Measurements from ENCODE around the gene ITM2B. TPM values are rescaled to one million over a fixed set of nuclear protein-coding genes. Genes with fewer than 3 reads are reported as not detected.

The ITM2B gene
- total and polyA plus RNA-seq, 5 donors from 2014 or later, result 324 to 1,148 (median 1,042) TPM

GRCh38 chr13:48263196-48263595, 30.2 kb downstream of the ITM2B start:
- H3K4me3 Mint-ChIP-seq, result no peak overlapping the region
- peak overlapping the region in 1 of 3 donors; percentile 27 for H3K27ac Mint-ChIP-seq
- DNase-seq (no peak), ATAC-seq (ENCODE audit: low read depth in 2 of 2) (no peak)
- peaks cover 41 to 69% (median 55%) of the 10 kb centered on the region in 4 donors for H3K4me1 Mint-ChIP-seq
- H3K9me3 ChIP-seq (ENCODE audit: control insufficient read depth in 2 of 2, low read length in 2 of 2), result no peaks in the 10 kb centered on the region
- no peaks in the 10 kb centered on the region for H3K4me1 ChIP-seq (ENCODE audit: control insufficient read depth, insufficient read depth, low read length, poor library complexity, severe bottlenecking)
- H3K27ac ChIP-seq (ENCODE audit: insufficient read depth, low read length, poor library complexity, severe bottlenecking), result no peak overlapping the region
- H3K36me3 ChIP-seq (ENCODE audit: control insufficient read depth, insufficient read depth, low read length), result peaks cover 62% of the 10 kb centered on the region
- no peaks in the 10 kb centered on the region for H3K9me3 Mint-ChIP-seq
- peaks cover 63% of the 10 kb centered on the region for H3K36me3 Mint-ChIP-seq
- H3K4me3 ChIP-seq (ENCODE audit: low read depth, low read length), result no peak overlapping the region
- no peaks in the 10 kb centered on the region for H3K27me3 Mint-ChIP-seq
- no peaks in the 10 kb centered on the region for H3K27me3 ChIP-seq (ENCODE audit: control insufficient read depth, insufficient read depth, low read length)

GRCh38 chr13:48264058-48264457, 31.1 kb downstream of the ITM2B start:
- ATAC-seq (ENCODE audit: low read depth in 2 of 2), result no peak
- Histone ChIP-seq H3K27me3 (ENCODE audit: control insufficient read depth, insufficient read depth, low read length) (no peaks in the 10 kb centered on the region), H3K4me1 (ENCODE audit: control insufficient read depth, insufficient read depth, low read length, poor library complexity, severe bottlenecking) (no peaks in the 10 kb centered on the region), H3K27ac (ENCODE audit: insufficient read depth, low read length, poor library complexity, severe bottlenecking) (no peak overlapping the region), H3K4me3 (ENCODE audit: low read depth, low read length) (no peak overlapping the region), H3K36me3 (ENCODE audit: control insufficient read depth, insufficient read depth, low read length) (peaks cover 54% of the 10 kb centered on the region), H3K9me3 (ENCODE audit: control insufficient read depth in 2 of 2, low read length in 2 of 2) (no peaks in the 10 kb centered on the region)
- H3K36me3 Mint-ChIP-seq, result peaks cover 58% of the 10 kb centered on the region
- H3K4me3 Mint-ChIP-seq, result peak overlapping the region in 1 of 4 donors; percentile 28
- peaks cover 37 to 64% (median 56%) of the 10 kb centered on the region in 4 donors for H3K4me1 Mint-ChIP-seq
- no peak for DNase-seq
- no peaks in the 10 kb centered on the region for H3K27me3 Mint-ChIP-seq
- H3K9me3 Mint-ChIP-seq, result no peaks in the 10 kb centered on the region
- H3K27ac Mint-ChIP-seq, result peak overlapping the region in 2 of 3 donors; percentile 8 to 91

- Histone ChIP-seq H3K27me3 (ENCODE audit: control insufficient read depth, insufficient read depth, low read length) (no peaks in the 10 kb centered on the region), H3K4me1 (ENCODE audit: control insufficient read depth, insufficient read depth, low read length, poor library complexity, severe bottlenecking) (no peaks in the 10 kb centered on the region), H3K9me3 (ENCODE audit: control insufficient read depth in 2 of 2, low read length in 2 of 2) (no peaks in the 10 kb centered on the region), H3K27ac (ENCODE audit: insufficient read depth, low read length, poor library complexity, severe bottlenecking) (no peak overlapping the region), H3K36me3 (ENCODE audit: control insufficient read depth, insufficient read depth, low read length) (peaks cover 43% of the 10 kb centered on the region), H3K4me3 (ENCODE audit: low read depth, low read length) (no peak overlapping the region)
- ATAC-seq (ENCODE audit: low read depth in 2 of 2), result peak in 1 of 2 donors; percentile 37
- DNase-seq, result peak in 1 of 3 donors; percentile 22
- H3K4me1 Mint-ChIP-seq, result peaks cover 34 to 55% (median 50%) of the 10 kb centered on the region in 4 donors
- no peaks in the 10 kb centered on the region for H3K9me3 Mint-ChIP-seq
- no peaks in the 10 kb centered on the region for H3K27me3 Mint-ChIP-seq
- peak overlapping the region; percentile 82 to 84 (median 83) for H3K27ac Mint-ChIP-seq
- peaks cover 53% of the 10 kb centered on the region for H3K36me3 Mint-ChIP-seq
- peak overlapping the region in 1 of 4 donors; percentile 5 for H3K4me3 Mint-ChIP-seq
These were observed 32.3 kb downstream of the ITM2B start for GRCh38 chr13:48265217-48265815.

- no peaks in the 10 kb centered on the region for H3K27me3 ChIP-seq (ENCODE audit: control insufficient read depth, insufficient read depth, low read length)
- no peaks in the 10 kb centered on the region for H3K4me1 ChIP-seq (ENCODE audit: control insufficient read depth, insufficient read depth, low read length, poor library complexity, severe bottlenecking)
- Mint-ChIP-seq H3K36me3 (peaks cover 46% of the 10 kb centered on the region), H3K27me3 (no peaks in the 10 kb centered on the region), H3K9me3 (no peaks in the 10 kb centered on the region), H3K27ac (peak overlapping the region in 2 of 3 donors; percentile 83 to 86), H3K4me1 (peaks cover 26 to 48% (median 45%) of the 10 kb centered on the region in 4 donors), H3K4me3 (no peak overlapping the region)
- no peaks in the 10 kb centered on the region for H3K9me3 ChIP-seq (ENCODE audit: control insufficient read depth in 2 of 2, low read length in 2 of 2)
- peaks cover 34% of the 10 kb centered on the region for H3K36me3 ChIP-seq (ENCODE audit: control insufficient read depth, insufficient read depth, low read length)
- no peak for ATAC-seq (ENCODE audit: low read depth in 2 of 2)
- no peak overlapping the region for H3K4me3 ChIP-seq (ENCODE audit: low read depth, low read length)
- DNase-seq, result no peak
- H3K27ac ChIP-seq (ENCODE audit: insufficient read depth, low read length, poor library complexity, severe bottlenecking), result peak overlapping the region; percentile 9
These were observed 33.1 kb downstream of the ITM2B start for GRCh38 chr13:48266150-48266549.

GRCh38 chr13:48266701-48267639, 34.0 kb downstream of the ITM2B start:
- H3K9me3 Mint-ChIP-seq, result no peaks in the 10 kb centered on the region
- no peak for ATAC-seq (ENCODE audit: low read depth in 2 of 2)
- H3K27ac ChIP-seq (ENCODE audit: insufficient read depth, low read length, poor library complexity, severe bottlenecking), result no peak overlapping the region
- peaks cover 27% of the 10 kb centered on the region for H3K36me3 ChIP-seq (ENCODE audit: control insufficient read depth, insufficient read depth, low read length)
- H3K36me3 Mint-ChIP-seq, result peaks cover 44% of the 10 kb centered on the region
- peak overlapping the region in 2 of 3 donors; percentile 38 to 66 for H3K27ac Mint-ChIP-seq
- H3K27me3 Mint-ChIP-seq, result no peaks in the 10 kb centered on the region
- no peaks in the 10 kb centered on the region for H3K9me3 ChIP-seq (ENCODE audit: control insufficient read depth in 2 of 2, low read length in 2 of 2)
- no peak overlapping the region for H3K4me3 ChIP-seq (ENCODE audit: low read depth, low read length)
- peaks cover 21 to 46% (median 44%) of the 10 kb centered on the region in 4 donors for H3K4me1 Mint-ChIP-seq
- no peak for DNase-seq
- H3K4me3 Mint-ChIP-seq, result no peak overlapping the region
- H3K4me1 ChIP-seq (ENCODE audit: control insufficient read depth, insufficient read depth, low read length, poor library complexity, severe bottlenecking), result no peaks in the 10 kb centered on the region
- no peaks in the 10 kb centered on the region for H3K27me3 ChIP-seq (ENCODE audit: control insufficient read depth, insufficient read depth, low read length)

GRCh38 chr13:48268019-48268418, 35.0 kb downstream of the ITM2B start:
- H3K27me3 ChIP-seq (ENCODE audit: control insufficient read depth, insufficient read depth, low read length), result no peaks in the 10 kb centered on the region
- H3K9me3 ChIP-seq (ENCODE audit: control insufficient read depth in 2 of 2, low read length in 2 of 2), result no peaks in the 10 kb centered on the region
- Mint-ChIP-seq H3K27ac (peak overlapping the region in 1 of 3 donors; percentile 66), H3K4me3 (no peak overlapping the region), H3K36me3 (peaks cover 34% of the 10 kb centered on the region), H3K4me1 (peaks cover 19 to 44% (median 36%) of the 10 kb centered on the region in 4 donors), H3K9me3 (no peaks in the 10 kb centered on the region), H3K27me3 (no peaks in the 10 kb centered on the region)
- H3K4me1 ChIP-seq (ENCODE audit: control insufficient read depth, insufficient read depth, low read length, poor library complexity, severe bottlenecking), result no peaks in the 10 kb centered on the region
- DNase-seq, result no peak
- peaks cover 16% of the 10 kb centered on the region for H3K36me3 ChIP-seq (ENCODE audit: control insufficient read depth, insufficient read depth, low read length)
- H3K4me3 ChIP-seq (ENCODE audit: low read depth, low read length), result no peak overlapping the region
- ATAC-seq (ENCODE audit: low read depth in 2 of 2), result no peak
- H3K27ac ChIP-seq (ENCODE audit: insufficient read depth, low read length, poor library complexity, severe bottlenecking), result no peak overlapping the region

- ATAC-seq (ENCODE audit: low read depth in 2 of 2), result no peak
- Histone ChIP-seq H3K36me3 (ENCODE audit: control insufficient read depth, insufficient read depth, low read length) (no peaks in the 10 kb centered on the region), H3K4me3 (ENCODE audit: low read depth, low read length) (no peak overlapping the region), H3K27me3 (ENCODE audit: control insufficient read depth, insufficient read depth, low read length) (no peaks in the 10 kb centered on the region), H3K9me3 (ENCODE audit: control insufficient read depth in 2 of 2, low read length in 2 of 2) (no peaks in the 10 kb centered on the region), H3K27ac (ENCODE audit: insufficient read depth, low read length, poor library complexity, severe bottlenecking) (no peak overlapping the region), H3K4me1 (ENCODE audit: control insufficient read depth, insufficient read depth, low read length, poor library complexity, severe bottlenecking) (no peaks in the 10 kb centered on the region)
- H3K9me3 Mint-ChIP-seq, result no peaks in the 10 kb centered on the region
- H3K4me3 Mint-ChIP-seq, result no peak overlapping the region
- H3K36me3 Mint-ChIP-seq, result peaks cover 11% of the 10 kb centered on the region
- DNase-seq, result no peak
- peaks cover 14% of the 10 kb centered on the region for H3K27me3 Mint-ChIP-seq
- H3K4me1 Mint-ChIP-seq, result peaks cover 0 to 16% (median 5%) of the 10 kb centered on the region in 4 donors
- H3K27ac Mint-ChIP-seq, result no peak overlapping the region
These were observed 40.3 kb downstream of the ITM2B start for GRCh38 chr13:48273346-48273745.
